Globus pallidus (tissue), 1 donor: Measurements from ENCODE around the gene CLNS1A.
"Not testable (repeated sequence)": the region's sequence is repeated elsewhere in the genome, so short reads cannot be mapped to it uniquely, and the experiment has no call there.

Source experiments
- DNase-seq: peaks from one replicate; pipeline ENCODE4 v3.0.0-alpha.2; 2015; ENCODE audit warnings: low spot score

The CLNS1A gene

GRCh38 chr11:77617892-77618291 is 19.7 kb downstream of the CLNS1A start:
- no peak for DNase-seq

DNA sequence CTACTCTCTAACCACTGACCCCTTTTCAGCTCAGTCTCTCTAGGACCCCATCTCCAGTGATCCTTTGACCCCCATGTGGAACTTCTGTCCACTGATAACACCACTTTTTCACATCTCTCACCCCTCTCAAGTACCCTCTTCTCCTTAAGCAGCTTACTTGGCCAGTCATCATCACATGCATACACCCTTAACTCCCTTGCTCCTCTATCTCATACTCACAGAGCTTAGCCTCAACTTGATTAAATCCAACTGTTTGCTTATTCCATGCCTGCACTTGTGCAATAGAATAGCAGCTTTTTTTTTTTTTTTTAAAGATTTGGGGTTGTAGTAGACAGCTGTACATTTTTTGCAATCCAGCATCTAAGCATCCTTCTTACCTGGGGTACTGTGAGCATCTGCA is 25.7 kb downstream of the CLNS1A start:
- no peak for DNase-seq

DNA sequence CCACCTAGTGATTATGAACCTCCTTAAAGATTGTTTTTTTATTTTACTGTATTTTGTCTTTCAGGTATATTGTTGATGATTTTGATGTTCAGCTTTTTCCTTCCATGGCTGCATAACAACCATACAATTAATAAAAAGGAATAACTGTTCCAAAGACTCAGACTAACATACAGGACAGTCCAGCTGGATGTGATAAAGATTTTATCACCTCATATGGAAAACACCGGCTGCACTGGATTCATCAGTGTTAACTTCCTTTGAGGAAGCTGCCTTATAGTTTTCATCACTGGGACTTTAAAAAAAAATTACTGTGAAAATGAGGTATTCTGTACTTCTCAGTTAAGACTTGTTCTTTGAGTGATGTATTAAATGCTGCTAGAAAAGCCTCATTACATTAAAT is 28.4 kb downstream of the CLNS1A start:
- no peak for DNase-seq

GRCh38 chr11:77604281-77604680 is 33.3 kb downstream of the CLNS1A start:
- no peak for DNase-seq

- peak; percentile 60 for DNase-seq
These were observed 35.1 kb downstream of the CLNS1A start for GRCh38 chr11:77602381-77603088.

- no peak for DNase-seq
These were observed 39.4 kb downstream of the CLNS1A start for GRCh38 chr11:77598195-77598594.

DNA sequence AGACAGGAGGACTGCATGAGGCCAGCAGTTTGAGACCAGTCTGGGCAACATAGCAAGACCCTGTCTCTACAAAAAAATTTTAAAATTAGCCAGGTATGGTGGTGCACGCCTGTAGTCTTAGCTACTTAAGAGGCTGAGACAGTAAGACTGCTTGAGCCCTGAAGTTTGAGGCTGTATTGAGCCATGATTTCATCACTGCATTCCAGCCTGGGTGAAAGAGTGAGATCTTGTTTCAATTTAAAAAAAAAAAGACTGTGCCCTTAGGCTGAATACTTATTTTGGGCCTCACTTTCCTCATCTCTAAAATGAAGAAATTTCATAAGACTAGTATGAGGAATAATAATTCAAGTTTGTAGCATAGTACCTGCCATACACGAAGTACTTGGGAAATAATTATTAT is 41.0 kb downstream of the CLNS1A start:
- DNase-seq: no peak

- DNase-seq: no peak
These were observed 43.7 kb downstream of the CLNS1A start for GRCh38 chr11:77593883-77594282.

DNA sequence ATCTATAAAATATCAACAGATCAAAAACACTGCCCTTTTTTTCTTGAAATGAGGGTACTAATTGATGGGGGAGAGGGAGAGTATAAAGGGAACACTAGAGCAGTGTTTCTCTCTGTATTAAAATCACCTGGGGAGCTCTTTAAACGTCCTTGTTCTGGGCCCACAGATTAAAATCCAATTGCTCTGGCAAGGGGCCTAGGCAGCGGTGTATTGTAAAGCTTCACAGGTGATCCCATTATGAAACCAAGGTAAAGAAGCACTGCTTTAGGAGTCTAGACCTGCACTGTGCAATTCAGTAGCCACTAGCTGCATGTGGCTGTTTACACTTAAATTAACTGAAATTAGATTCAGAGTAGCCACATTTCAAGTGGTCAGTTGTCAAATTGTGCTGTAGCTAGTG is 44.9 kb downstream of the CLNS1A start:
- DNase-seq: no peak

- DNase-seq: peak; percentile 47
These were observed 47.3 kb downstream of the CLNS1A start for GRCh38 chr11:77590194-77590782.

DNA sequence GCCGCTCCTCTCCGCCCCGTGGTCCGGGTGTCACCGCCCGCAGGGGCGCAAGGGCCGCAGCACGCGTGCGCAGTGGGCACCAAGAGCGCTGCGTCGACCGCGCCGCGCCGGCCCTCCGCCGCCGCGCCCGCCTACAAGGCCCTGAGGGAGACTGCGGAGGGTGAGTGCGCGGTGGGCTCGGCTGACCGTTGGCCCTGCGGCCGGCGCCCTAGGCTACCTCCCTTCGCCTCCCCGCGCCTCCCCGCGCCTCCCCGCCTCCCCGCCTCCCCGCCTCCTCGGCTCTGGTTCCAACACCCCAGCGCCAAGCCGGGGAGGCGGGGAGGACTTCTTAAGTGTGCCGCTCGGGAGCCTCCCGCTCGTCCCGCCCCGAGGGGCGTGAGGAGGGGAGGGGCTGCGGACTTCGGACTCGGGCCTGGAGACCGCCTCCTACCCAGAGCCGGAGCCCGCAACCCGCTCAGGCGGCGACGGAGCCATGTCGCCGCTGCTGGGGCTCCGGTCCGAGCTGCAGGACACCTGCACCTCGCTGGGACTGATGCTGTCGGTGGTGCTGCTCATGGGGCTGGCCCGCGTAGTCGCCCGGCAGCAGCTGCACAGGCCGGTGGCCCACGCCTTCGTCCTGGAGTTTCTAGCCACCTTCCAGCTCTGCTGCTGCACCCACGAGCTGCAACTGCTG is 47.9 kb downstream of the CLNS1A start, which contains the start of gene AQP11:
Gene AQP11, plus strand, starts transcription at position 433 of the 673 bp plus-strand sequence. Its CDS starts 40 bp downstream, at position 473.
- peak; percentile 83 for DNase-seq

- no peak for DNase-seq
These were observed 48.4 kb downstream of the CLNS1A start for GRCh38 chr11:77589181-77589520.

DNA sequence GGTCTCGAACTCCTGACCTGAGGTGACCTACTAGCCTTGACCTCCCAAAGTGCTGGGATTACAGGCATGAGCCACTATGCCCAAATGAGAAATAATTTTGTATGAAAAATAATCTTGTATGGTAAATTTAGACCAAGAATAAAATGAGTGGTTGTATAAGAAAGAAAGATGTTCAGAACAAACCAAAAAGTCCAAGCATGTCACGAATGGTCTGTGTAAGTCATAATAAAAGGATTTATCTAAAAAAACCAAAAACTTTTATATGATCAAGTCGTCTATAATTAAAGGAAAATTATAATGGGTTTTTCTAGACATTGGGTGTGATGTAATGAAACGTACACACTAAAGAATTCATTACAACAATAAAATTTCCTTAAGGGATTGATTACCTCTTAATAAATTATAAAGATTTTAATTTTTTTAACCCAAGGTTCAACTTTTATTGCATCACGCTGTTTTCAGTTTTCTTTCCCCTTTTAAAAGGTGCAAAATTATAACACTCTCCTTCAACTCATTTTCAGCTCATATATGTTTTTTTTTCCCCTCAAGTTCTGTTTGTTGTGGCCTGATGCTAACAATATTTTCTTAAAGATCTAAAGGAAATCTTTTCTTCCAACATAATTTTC is 56.8 kb downstream of the CLNS1A start:
- no peak for DNase-seq

- DNase-seq: not testable (repeated sequence)
These were observed 62.2 kb downstream of the CLNS1A start for GRCh38 chr11:77575428-77575827.

- DNase-seq: not testable (repeated sequence)
These were observed 66.7 kb downstream of the CLNS1A start for GRCh38 chr11:77570896-77571295.

DNA sequence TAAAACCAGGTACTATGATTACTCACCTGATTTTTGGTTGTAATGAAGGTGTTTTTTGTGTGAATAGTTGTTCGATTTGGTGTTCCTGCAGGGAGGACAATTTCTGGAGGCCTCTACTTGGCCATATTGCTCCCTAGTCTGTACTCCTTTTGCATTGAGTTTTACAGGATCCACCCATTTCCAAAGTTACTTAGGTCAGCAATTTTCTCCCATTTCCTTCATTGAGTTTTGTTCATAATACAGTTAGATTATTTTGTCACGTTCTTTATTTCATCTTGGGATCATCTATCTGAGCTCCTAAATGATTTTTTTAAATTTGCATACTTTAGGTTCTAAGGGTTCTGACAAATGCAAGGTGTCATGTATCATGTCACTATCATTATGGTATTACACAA is 67.9 kb downstream of the CLNS1A start:
- DNase-seq: no peak

GRCh38 chr11:77568916-77569675 is 68.5 kb downstream of the CLNS1A start:
- no peak for DNase-seq

- DNase-seq: no peak
These were observed 69.3 kb downstream of the CLNS1A start for GRCh38 chr11:77568306-77568705.
